Vagina (tissue), 2 donors: Measurements from ENCODE around the gene CNOT6. TPM values are rescaled to one million over a fixed set of nuclear protein-coding genes. Genes with fewer than 3 reads are reported as not detected.

Source experiments
- DNase-seq, 2 donors: peaks; one replicate each; pipeline ENCODE4 v3.0.0-alpha.2; 2017; ENCODE audit errors: extremely low spot score in 2 of 2
- H3K27ac ChIP-seq: fragments of 200-600 bp; sonication (generic); one replicate; pipeline ENCODE4 v1.5.1; 2019
- H3K27me3 ChIP-seq: fragments of 200-600 bp; sonication (generic); one replicate; pipeline ENCODE4 v1.5.1; 2019
- H3K36me3 ChIP-seq, 2 donors: fragments of 200-600 bp; sonication (generic); one replicate each; pipeline ENCODE4 v1.5.1; 2017 to 2019
- H3K4me1 ChIP-seq: fragments of 200-600 bp; sonication (generic); one replicate; pipeline ENCODE4 v1.5.1; 2019
- H3K4me3 ChIP-seq, 2 donors: fragments of 200-600 bp; sonication (generic); 1 replicate in 1 of 2; 2 replicates in 1 of 2; pipeline ENCODE4 v1.5.1; 2016 to 2019
- H3K9me3 ChIP-seq: fragments of 200-600 bp; sonication (generic); one replicate; pipeline ENCODE4 v1.5.1; 2019
- POLR2A ChIP-seq, 2 donors: fragments of 450-650 bp; IDR thresholded peaks; one replicate each; pipeline ENCODE4 v1.6.1; 2017; ENCODE audit warnings: antibody characterized with exemption in 2 of 2, mild to moderate bottlenecking in 2 of 2, moderate library complexity in 2 of 2
- POLR2AphosphoS5 ChIP-seq, 2 donors: sonication (generic); formaldehyde crosslinking; IDR thresholded peaks; one replicate each; pipeline ENCODE4 v1.9.0; 2017; ENCODE audit warnings: antibody characterized with exemption in 2 of 2, mild to moderate bottlenecking in 2 of 2, low read depth in 1 of 2; ENCODE audit not compliant: insufficient read depth in 1 of 2
- intact Hi-C: fragments of 100-400 bp; cut with DNase I; formaldehyde crosslinking; loops from one replicate; pipeline ENCODE4 v1.15.1; 2023
- total RNA-seq: library from RNA; depleted of rRNA; stranded (reverse); fragments of >200 nt; gene quantifications from one replicate; pipeline ENCODE4 v1.2.3, GENCODE V29; 2016
- TF ChIP-seq, protein P1 (sequence below), 3 experiments: fragments of 450-650 bp in 2 of 3; fragments of 200-600 bp in 1 of 3; sonication (generic) in 1 of 3; IDR thresholded peaks; one replicate each; pipeline ENCODE4 v1.5.1; 2017 to 2019; ENCODE audit warnings: antibody characterized with exemption in 3 of 3, mild to moderate bottlenecking in 2 of 3, moderate library complexity in 2 of 3

CNOT6 gene
- total RNA-seq, 1 donor from 2014 or later = 21.4 TPM

DNA sequence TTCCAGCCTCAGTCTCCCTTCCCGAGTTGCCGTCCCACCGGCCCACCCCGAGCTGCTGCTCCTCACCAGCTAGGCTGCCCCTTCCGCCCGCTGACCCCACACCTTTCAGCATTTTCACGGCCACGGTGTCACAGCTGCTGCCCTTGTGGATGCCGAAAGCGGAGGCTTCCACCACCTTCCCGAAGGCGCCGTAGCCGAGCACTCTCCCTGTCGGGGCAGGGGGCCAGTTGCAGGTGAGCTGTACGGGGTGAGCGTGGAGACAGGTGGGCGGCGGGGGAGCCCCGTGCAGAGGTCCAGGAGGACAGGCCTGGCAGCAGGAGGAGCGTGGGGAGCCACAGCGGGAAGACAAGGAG is 125.4 kb downstream of the CNOT6 start:
- H3K4me1 ChIP-seq = no peaks in the 10 kb centered on the region
- intact Hi-C loops = no loop called here
- no peak overlapping the region for H3K4me3 ChIP-seq
- TF ChIP-seq POLR2AphosphoS5 (IDR thresholded peaks at IDR 0.05; ENCODE audit: insufficient read depth in 1 of 2, low read depth in 1 of 2) (no peak), POLR2A (IDR thresholded peaks at IDR 0.05) (no peak)
- TF ChIP-seq, protein P1, sequence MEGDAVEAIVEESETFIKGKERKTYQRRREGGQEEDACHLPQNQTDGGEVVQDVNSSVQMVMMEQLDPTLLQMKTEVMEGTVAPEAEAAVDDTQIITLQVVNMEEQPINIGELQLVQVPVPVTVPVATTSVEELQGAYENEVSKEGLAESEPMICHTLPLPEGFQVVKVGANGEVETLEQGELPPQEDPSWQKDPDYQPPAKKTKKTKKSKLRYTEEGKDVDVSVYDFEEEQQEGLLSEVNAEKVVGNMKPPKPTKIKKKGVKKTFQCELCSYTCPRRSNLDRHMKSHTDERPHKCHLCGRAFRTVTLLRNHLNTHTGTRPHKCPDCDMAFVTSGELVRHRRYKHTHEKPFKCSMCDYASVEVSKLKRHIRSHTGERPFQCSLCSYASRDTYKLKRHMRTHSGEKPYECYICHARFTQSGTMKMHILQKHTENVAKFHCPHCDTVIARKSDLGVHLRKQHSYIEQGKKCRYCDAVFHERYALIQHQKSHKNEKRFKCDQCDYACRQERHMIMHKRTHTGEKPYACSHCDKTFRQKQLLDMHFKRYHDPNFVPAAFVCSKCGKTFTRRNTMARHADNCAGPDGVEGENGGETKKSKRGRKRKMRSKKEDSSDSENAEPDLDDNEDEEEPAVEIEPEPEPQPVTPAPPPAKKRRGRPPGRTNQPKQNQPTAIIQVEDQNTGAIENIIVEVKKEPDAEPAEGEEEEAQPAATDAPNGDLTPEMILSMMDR (IDR thresholded peaks at IDR 0.05) = no peak
- no peak for DNase-seq
- H3K27me3 ChIP-seq = no peaks in the 10 kb centered on the region
- H3K9me3 ChIP-seq = no peaks in the 10 kb centered on the region
- no peaks in the 10 kb centered on the region for H3K36me3 ChIP-seq
- H3K27ac ChIP-seq = no peak overlapping the region

DNA sequence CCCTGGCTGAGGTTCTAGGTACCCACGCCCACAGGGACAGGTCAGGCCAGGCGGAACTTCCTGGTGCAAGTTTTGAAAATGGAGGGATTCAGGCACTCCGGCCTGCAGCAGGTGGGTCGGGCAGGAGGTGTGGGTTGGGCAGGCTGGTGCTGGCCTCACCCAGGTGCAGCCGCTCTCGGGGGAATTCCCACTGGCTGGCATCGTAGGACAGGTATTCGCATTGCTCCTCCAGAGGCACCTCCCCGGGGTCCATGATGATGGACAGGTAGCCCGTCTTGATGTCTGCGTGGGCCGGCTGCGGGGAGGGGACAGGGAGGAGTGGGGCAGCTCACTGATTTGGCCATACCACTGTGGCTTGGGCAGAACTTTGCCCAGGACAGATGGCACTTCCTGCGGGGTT is 125.8 kb downstream of the CNOT6 start:
- no peak for DNase-seq
- Histone ChIP-seq H3K27ac (no peak overlapping the region), H3K4me1 (no peaks in the 10 kb centered on the region), H3K36me3 (no peaks in the 10 kb centered on the region), H3K4me3 (no peak overlapping the region), H3K9me3 (no peaks in the 10 kb centered on the region), H3K27me3 (no peaks in the 10 kb centered on the region)
- TF ChIP-seq POLR2AphosphoS5 (IDR thresholded peaks at IDR 0.05; ENCODE audit: insufficient read depth in 1 of 2, low read depth in 1 of 2) (no peak), POLR2A (IDR thresholded peaks at IDR 0.05) (no peak)
- TF ChIP-seq, protein P1 (IDR thresholded peaks at IDR 0.05) = no peak
- intact Hi-C loops = no loop called here

DNA sequence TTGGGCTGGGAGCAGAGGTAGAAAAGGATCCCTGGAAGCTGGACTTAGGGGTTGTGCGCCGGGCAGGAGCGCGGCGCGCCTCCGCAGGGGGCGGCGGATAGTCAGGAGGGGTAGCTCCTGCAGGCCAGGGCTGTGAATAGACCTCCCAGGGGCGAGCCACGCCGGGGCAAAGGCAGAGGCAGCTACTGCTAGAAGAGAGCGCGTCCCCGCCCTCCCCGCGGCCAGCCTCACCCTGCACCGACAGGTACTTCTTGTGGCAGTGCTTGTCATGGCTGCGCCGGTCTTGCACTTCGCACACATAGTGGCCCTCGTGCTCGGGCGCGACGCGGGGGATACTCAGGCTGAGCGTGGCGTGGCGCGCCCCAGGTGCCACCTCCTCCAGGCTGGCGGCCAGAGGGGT is 127.1 kb downstream of the CNOT6 start:
- Histone ChIP-seq H3K27ac (no peak overlapping the region), H3K9me3 (no peaks in the 10 kb centered on the region), H3K4me1 (no peaks in the 10 kb centered on the region), H3K4me3 (no peak overlapping the region), H3K36me3 (no peaks in the 10 kb centered on the region), H3K27me3 (no peaks in the 10 kb centered on the region)
- intact Hi-C loops = no loop called here
- no peak for DNase-seq
- TF ChIP-seq, protein P1 (IDR thresholded peaks at IDR 0.05) = no peak
- no peak for TF ChIP-seq POLR2A (IDR thresholded peaks at IDR 0.05)
- no peak for TF ChIP-seq POLR2AphosphoS5 (IDR thresholded peaks at IDR 0.05; ENCODE audit: insufficient read depth in 1 of 2, low read depth in 1 of 2)

DNA sequence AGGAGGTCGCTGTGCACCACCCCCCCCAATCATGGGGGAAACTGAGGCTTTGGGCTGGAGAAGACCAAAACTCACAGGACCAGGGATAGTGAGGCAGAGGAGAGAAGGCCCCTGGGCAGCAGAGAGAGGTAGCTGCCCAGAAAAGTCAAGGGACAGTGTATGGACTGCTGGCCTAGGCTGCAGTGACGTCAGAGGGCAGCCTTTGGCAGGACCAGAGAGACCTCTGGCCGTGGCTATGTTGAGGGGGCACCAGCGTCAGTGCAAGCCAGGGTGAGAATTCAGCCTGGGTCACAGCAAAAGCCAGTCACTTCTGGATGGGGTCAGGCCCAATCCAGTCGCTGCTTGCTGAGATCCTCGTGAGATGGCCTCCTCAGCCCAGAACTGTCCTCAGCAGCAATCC is 128.7 kb downstream of the CNOT6 start:
- no peaks in the 10 kb centered on the region for H3K4me1 ChIP-seq
- H3K36me3 ChIP-seq = no peaks in the 10 kb centered on the region
- no peak overlapping the region for H3K27ac ChIP-seq
- intact Hi-C loops = no loop called here
- no peak overlapping the region for H3K4me3 ChIP-seq
- H3K9me3 ChIP-seq = no peaks in the 10 kb centered on the region
- TF ChIP-seq POLR2A (IDR thresholded peaks at IDR 0.05) (no peak), POLR2AphosphoS5 (IDR thresholded peaks at IDR 0.05; ENCODE audit: insufficient read depth in 1 of 2, low read depth in 1 of 2) (no peak)
- TF ChIP-seq, protein P1 (IDR thresholded peaks at IDR 0.05) = no peak
- DNase-seq = no peak
- H3K27me3 ChIP-seq = no peaks in the 10 kb centered on the region

DNA sequence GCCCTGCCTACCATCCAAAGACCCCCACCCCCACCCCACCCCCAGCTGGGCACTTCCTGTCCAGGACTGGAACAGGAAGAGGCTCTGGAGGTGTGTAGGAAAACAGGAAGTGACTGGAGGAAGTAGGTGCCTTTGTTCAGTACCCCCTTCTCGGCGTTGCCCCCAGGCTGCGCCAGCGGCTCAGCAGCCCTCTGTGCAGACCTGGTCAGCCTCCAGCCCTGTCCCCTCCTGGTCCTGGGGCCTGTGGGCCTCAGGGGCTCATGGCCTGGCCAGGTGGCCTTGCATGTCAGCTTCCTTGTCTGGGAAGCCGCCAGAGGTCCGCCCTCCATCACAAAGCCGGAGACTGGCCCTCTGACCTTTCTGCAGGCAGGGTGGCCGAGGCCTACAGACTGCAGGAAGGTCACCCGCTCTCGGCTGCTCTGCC is 129.2 kb downstream of the CNOT6 start:
- TF ChIP-seq, protein P1 (IDR thresholded peaks at IDR 0.05) = no peak
- TF ChIP-seq POLR2AphosphoS5 (IDR thresholded peaks at IDR 0.05; ENCODE audit: insufficient read depth in 1 of 2, low read depth in 1 of 2) (peak in 1 of 2 donors; percentile 33), POLR2A (IDR thresholded peaks at IDR 0.05) (no peak)
- no peaks in the 10 kb centered on the region for H3K36me3 ChIP-seq
- H3K4me3 ChIP-seq = no peak overlapping the region
- H3K27ac ChIP-seq = no peak overlapping the region
- DNase-seq = no peak
- intact Hi-C loops = no loop called here
- no peaks in the 10 kb centered on the region for H3K27me3 ChIP-seq
- H3K4me1 ChIP-seq = no peaks in the 10 kb centered on the region
- no peaks in the 10 kb centered on the region for H3K9me3 ChIP-seq
